Stimulated activated CD8-positive, alpha-beta memory T cell treated with anti-CD3 and anti-CD28 coated beads, Interleukin-12 subunit alpha, Interleukin-12 subunit beta, amount 100 ng/mL, for 24 hours (primary cell): ENCODE measurements around the gene REEP2.

Experiments
- DNase-seq: peaks from one replicate; pipeline ENCODE4 v3.0.0-alpha.2; 2020; ENCODE audit errors: extremely low read depth

The REEP2 gene

DNA sequence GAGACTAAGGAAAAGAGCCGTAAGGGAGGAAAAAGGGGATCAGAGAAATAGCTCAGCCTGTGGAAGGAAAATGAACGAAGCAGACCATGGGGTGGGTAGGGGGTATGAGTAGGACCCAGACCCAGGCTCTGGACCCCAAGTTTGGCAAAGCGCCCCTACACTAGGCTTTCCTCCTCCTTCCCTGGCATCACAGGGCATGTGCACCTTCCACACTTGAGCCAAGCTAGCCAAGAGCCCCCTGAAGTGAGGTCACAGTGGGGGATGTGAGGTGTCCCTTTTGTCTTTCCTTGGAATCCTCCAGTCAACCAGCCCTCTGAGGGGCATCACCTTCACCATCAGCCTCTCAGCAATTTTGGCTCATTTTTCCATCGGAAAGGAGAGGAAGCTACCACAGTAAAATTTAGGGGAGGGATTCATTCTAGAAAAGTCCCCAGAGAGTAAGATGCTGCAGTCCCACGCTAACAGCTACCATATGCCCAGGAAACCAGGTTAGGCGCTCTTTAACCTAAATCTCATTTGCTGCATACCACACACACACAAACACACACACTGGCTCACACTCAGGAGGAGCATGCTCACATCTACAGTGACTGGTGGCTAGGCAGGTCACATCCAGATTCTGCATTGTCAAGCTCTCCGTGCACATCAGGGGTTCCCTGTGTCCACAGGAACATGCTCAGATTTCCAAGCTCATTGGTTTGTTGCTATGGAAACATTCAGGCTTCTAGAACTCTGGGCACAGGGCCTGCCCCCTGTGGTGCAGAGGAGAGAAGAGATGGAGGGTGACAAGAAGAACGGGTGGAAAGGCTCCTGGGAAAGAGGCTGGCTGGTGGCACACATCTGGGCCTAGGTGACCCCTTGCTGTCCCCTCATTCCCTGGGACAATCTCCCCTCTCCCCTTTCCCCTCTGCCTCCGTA, 9.9 kb downstream of the REEP2 start:
- DNase-seq: no peak

DNA sequence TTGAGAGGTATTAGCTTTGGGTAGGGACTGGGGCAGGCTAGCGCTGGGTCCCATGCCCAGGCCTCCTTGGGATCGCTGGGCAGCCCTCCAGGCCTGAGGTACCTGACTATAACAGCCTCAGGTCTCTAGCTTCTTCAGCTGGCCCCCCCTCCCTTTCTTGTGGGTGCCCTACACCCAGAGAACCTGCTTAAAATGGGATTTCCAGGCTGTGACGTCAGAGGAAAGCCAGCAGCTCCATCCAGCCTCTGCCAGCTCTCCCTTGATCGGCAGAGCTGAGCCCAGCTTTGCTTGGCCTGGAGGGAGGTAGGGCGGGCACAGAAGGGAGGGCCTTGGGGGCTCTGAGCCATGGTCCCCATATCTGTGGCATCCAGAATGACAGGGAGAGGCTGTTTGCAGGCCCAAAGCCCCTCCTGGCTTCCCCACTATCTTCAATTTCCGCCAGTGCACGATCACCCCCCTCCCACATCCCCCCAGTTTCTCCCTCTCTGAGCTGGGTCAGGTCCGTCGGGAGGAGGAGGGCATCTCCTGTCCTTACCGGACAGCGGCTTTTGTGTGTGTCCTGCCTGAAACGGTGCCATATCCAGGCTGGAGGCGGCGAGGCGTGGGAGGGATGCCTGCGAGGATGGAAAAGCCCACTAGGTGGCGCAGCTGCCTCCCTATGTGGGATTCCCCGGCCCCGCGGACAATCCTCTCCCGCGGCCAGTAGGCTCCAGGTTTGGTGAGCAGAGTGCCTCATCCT, 10.8 kb downstream of the REEP2 start:
- DNase-seq: peak; percentile 55

DNA sequence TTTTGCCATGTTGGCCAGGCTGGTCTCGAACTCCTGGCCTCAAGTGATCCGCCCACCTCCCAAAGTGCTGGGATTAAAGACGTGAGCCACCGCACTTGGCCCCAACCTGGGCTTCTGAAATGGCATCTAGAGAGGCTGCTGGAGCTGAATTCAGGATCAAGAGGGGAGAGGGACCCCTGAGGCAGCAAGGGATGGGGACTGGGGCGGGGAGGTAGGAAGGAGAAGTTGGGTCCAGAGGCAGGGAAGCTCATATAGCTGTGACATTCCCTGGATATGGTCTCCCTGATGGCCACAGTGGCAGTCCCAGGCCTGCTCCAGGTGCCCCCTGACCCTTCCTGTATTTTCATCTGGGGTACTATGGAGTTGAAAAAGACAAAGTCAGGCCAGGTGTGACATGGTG, 12.1 kb downstream of the REEP2 start:
- DNase-seq: no peak

DNA sequence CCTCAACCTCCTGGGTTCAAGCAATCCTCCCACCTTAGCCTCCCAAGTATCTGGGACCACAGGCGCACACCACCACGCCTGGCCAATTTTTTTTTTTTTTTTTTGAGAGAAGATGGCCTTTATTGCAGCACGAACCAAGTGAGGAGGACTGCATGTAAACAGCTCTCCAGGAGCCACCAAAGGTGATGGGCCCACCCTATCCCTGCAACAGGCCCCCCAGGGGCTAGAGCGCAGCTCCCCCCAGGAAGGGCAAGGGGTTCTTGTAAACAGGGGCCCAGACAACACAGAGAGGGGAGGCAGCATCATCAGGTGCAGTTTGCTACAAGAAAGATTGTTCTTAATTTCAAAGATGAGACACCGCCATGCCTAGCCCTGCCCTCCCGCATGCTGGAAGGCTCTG, 13.9 kb downstream of the REEP2 start:
- DNase-seq: no peak

DNA sequence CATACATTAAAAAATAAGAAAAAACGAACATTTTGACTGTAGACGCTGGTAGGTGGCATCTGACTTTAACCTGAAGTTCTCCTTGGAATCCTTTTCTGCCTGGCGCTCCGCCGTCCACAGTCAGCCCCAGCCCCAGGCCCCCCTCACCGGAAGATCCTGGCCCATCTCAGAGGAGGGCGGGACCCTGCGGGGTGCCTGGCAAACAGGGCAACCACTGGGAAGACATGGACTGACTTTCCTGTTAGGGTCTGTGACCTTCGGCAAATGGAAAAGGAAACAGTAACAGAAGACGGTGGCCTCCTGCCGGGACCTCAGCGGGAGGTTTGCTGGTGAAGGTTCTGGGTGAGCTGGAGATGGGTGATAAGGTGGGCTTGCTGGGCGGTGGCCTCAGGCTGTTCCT, 14.7 kb downstream of the REEP2 start:
- DNase-seq: no peak

DNA sequence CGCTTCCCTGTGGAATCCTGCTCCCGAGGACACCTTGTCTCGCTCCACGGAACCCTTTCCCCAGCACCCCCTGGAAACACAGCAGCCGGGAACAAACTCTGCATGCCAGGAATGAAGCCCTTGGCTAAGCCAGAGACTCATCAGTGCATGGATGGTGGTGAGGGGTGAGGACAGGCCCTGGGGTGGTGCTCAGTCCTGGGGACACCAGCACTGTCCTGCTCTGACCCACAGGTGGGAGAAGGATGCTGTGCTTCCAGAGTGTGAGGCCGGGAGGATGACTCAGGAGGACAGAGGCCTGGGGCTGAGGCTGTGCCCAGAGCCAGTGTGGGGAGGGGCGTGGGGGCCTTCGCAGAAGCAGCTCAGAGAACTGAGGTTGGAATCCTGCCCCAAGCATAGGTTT, 15.3 kb downstream of the REEP2 start:
- DNase-seq: no peak

DNA sequence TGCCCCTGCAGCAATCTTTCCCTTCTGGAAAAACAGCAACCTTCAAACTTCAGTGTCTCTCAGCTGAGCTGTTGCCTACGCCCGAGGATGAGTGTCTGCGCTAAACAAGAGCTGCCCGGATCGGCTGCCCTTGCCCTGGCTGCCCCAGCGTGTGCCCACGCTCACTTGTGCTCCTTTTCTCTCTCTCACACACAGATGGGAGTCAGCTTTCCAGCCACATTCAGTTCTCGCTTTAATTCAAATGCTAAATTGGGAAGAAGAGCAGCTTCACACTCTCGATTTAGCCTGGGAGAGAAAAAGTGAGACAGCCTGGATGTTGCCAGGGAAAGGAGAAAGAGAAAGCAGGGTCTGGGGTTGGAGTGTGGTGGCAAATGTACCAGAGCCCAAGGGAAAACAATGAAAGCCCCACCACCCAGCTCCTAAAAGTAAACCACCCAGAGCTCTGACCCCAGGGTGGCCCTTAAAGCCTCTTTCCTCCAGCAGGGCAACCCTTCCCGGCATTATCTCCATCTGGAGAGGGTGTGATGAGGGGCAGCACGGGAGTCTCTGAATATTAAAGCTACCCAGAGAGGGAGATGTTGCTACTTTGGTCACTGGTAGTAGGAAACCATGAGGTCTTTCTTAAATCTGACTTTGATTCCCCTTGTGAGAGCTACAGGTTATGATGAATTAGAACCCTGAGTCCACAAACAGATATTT, 16.5 kb downstream of the REEP2 start:
- no peak for DNase-seq

DNA sequence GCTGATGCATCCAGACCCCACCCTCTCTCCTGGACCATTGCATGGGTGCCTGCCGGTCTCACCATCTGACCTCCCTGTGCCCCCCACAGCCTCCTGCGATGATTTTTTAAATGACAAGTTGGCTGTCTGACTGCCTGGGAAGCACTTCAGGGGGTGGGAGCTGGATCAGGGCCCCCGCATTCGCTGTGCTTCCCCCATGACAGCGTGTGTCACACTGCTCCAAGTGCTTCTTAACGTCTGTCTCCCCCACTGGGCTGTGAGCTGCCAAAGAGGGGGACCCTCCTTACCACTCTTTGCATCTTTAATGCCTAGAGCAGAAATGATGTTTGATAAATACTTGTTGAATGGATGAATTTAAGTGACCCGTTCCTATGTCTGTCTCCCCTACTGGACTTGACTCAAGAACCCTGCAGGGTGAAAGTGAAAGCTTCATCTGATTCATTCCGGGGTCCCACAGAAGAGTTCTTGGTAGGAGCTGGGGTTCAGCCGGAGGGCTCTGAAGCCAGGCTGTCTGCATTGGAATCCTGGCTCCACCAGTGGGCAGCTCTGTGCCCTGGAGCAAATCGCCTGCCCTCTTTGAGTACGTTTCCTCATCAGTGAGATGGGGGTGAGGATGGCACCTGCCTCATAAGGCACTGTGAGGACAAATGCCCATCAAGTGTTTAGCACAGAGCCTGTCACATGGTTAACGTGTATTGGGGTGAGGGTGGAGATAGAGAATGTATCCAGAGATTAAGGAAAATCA, 18.8 kb downstream of the REEP2 start:
- DNase-seq: no peak

DNA sequence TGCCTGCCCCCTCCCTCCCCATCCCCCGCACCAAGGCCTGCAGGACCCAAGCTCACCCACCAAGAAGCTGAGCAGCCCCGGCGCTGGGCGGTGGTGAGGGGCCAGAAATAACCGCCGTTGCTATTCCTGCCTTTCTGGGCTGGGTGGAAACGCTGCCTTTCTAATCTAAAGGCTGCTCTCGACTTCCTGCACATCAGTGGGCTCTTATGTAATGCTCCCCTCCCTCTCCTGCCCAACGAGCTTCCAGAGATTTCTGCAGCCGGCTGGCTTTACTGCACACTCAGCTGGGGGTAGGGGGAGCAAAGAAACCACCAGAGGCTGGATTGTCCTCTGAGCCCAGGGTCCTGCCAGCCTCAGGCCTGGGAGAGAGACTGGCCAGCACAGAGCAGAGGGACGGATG, 19.5 kb downstream of the REEP2 start:
- no peak for DNase-seq

DNA sequence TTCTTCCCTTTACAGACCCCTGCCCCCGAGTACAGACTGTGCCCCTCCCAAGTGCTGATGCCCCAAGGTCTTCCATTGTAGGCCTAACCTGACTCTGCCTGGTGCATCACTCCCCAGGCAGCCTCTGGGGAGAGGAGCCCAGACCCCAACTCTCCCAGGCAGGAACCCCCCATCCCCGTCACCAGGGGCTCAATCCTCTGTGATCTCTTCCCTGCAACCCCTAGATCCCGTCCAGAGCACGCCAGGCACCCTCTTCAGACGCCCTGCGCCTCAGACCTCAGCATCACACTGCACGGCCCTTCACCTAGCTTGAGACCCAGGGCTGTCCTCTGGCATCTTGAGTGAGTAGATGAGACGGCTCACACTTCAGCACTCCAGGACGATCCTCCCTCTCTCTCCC, 20.0 kb downstream of the REEP2 start:
- no peak for DNase-seq

DNA sequence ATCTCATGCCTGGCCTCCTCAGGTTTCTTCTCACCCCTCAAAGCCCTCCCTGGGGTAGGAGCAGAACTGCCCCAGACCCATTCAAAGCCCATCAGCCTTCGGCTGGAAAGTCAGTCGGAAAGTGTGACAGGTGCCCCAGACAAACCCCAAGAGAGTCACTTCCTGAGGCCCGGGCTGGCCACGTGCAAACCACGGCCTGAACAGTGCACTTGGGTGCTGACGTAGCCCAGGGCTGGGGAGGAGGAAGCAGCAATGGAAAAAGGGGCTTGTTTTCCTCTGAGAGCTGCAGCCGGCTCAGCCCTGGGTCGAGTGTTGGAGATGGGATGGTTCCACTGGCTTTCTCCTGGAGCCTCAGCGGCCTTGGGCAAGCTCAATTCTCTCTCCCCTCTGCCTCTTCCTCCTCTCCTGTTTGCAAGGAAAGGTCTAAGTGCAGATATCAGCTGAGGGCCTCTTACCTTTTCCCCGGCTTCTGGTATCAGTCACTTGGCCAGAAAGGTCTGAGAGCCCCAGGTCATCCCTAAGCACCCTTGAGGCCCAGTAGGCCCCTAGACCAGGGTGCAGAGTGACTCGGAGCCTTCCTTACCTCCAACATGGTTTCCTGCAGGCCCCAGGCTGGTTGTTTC, 20.6 kb downstream of the REEP2 start:
- peak; percentile 75 for DNase-seq

DNA sequence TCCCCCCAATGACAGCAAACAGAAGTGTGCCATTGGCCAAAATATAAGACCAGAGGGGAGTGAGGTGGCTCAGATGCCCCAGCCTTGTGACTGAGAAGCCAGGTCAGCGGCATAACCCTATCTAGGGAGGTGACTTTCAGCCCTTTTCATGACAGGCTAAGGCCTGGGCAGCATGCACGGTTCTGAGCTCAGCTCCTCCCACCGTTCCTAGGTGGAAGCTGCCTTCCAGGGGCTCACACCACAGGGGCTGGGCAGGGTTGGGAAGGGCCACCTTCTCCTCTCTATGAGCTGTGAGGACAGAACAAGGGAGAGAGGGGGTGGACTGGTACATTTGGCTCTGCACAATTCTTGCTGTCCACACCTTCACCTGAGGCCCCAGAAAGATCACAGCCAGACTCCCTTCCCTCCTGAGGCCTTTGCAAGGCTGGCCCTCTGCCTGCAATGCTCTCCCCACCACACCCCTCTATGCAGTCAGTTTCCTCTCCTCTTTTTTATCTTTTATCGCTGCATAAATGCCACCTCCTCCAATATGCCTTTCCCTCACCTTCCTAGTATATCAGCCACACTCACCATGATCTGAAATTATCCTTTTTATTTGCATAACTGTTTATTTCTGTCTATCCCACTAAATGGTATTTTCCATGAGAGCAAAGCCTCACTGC, 21.3 kb downstream of the REEP2 start:
- no peak for DNase-seq

DNA sequence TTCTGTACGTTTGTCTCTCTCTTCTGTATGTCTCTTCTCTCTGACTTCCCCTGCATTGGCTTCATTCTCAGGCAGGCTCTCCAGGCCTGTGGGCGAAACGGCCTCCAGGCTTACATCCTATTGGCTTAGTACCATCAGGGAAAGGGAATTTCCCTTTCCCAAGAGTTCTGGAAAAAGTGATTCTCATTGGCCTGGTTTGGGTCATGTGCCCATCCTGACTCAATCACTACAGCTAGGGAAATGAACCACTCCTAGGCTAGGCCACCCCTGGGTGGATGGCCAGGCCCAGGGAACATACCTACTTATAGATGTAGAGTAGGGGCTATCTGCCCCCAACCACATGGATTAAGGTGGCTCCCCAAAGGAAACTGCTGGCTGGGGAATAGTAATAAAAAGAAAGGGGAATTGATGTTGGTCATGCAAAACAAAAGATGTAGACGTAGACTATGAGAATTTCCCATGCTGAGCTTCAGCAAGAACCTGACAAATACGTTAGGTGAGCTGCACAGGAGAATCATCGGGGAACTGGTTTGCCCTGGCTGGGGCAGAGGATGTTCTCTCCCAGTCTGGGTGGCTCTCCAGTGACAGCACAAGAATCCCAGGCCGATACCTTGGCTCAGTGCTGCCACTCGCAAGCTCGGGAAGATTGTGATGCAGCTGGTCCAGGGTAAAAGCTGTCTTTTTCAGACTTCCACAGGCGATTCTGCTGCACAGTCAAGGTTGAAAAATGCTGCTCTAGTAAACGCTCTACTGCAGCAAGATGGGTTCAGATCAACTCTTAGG, 22.7 kb downstream of the REEP2 start:
- DNase-seq: no peak

DNA sequence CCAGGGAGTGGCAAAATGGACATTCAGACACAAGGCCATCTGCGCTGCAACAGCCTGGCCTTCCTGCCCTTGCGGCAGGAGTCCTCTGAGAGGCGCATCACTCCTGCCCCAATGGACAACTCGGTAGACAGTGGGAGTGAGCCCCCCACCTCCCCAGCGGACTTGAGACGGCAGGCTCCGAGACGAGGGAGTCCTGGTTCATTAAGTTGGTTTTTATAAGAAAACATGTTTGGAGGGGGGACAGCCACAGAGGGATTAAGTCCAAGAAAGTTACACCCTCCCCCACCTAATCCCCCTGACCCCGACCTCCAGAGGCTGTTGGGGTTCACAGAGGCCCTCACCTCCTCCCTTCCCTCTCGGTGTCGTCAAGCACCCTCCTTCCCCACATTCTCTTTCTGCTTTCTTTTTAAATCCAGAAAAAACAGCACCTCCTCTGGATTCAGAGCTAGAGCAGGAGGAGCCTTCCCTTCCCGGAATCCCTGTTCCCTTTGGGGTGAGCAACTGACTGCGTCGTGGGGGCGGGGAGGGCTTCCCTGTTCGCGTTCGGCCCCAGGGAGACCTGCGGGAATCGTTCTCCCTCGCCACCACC, 24.7 kb downstream of the REEP2 start:
- DNase-seq: no peak

DNA sequence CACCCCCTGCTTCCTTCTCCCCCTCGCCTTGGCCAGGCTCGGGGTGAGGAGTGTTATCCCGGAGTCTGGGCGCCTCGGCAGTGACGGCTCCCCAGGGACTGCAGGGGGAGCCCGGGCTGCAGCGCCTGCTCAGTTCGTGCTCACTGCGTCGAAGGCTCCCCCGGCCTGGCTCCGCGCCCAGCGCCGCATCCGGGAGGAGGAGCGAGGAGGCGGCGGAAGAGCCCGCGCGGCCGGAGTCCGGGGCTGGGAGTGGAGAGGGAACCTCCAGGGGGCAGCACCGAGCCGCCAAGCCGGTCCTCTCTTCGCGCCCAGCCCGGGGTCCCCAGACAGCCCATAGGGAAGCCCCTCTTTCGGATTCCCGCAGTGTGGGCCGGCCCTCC, 25.1 kb downstream of the REEP2 start:
- DNase-seq: peak; percentile 82

DNA sequence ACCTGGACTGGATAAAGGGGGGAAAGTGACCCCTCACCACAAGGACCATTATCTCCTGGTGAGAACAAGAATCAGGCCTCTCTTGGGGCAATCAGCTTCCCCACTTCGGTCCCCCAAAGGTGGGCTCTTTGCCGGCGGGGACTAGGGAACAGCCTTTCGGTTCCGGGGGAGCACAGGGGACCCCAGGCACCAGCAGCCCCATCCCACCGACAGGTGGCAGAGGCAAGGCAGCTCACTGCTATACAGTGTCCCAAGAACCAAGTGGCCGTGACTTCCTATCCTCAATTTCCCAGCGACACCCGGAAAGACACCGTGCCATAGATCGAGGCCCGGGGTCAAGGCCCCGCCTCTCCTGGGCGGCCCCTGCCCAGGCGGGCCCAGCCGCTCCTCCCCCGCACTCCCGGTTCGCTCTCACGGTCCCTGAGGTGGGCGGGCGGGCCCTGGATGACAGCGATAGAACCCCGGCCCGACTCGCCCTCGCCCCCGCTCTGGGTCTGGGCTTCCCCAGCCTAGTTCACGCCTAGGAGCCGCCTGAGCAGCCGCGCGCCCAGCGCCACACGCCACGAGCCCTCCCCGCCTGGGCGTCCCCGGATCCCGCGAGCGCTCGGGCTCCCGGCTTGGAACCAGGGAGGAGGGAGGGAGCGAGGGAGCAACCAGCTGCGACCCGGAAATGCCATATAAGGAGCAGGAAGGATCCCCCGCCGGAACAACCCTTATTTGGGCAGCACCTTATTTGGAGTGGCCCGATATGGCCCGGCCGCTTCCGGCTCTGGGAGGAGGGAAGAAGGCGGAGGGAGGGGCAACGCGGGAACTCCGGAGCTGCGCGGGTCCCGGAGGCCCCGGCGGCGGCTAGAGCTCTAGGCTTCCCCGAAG, 25.8 kb downstream of the REEP2 start:
- peak; percentile 84 for DNase-seq

DNA sequence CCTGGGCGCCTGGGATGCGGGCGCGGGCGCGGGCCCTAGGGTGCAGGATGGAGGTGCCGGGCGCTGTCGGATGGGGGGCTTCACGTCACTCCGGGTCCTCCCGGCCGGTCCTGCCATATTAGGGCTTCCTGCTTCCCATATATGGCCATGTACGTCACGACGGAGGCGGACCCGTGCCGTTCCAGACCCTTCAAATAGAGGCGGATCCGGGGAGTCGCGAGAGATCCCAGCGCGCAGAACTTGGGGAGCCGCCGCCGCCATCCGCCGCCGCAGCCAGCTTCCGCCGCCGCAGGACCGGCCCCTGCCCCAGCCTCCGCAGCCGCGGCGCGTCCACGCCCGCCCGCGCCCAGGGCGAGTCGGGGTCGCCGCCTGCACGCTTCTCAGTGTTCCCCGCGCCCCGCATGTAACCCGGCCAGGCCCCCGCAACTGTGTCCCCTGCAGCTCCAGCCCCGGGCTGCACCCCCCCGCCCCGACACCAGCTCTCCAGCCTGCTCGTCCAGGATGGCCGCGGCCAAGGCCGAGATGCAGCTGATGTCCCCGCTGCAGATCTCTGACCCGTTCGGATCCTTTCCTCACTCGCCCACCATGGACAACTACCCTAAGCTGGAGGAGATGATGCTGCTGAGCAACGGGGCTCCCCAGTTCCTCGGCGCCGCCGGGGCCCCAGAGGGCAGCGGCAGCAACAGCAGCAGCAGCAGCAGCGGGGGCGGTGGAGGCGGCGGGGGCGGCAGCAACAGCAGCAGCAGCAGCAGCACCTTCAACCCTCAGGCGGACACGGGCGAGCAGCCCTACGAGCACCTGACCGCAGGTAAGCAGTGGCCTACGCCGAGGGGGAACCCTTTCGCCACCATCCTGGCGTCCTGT, 26.6 kb downstream of the REEP2 start, which contains the start of gene EGR1:
Gene EGR1 (plus strand): TSS at position 219 of the 864 bp plus-strand sequence. CDS start 283 bp downstream, at position 502.
- peak; percentile 84 for DNase-seq
